Measurements from ENCODE around the gene CD72. TPM values are rescaled to one million over a fixed set of nuclear protein-coding genes. Genes with fewer than 3 reads are reported as not detected.

The CD72 gene
- total RNA-seq, 1 donor, result 2.9 TPM

DNA sequence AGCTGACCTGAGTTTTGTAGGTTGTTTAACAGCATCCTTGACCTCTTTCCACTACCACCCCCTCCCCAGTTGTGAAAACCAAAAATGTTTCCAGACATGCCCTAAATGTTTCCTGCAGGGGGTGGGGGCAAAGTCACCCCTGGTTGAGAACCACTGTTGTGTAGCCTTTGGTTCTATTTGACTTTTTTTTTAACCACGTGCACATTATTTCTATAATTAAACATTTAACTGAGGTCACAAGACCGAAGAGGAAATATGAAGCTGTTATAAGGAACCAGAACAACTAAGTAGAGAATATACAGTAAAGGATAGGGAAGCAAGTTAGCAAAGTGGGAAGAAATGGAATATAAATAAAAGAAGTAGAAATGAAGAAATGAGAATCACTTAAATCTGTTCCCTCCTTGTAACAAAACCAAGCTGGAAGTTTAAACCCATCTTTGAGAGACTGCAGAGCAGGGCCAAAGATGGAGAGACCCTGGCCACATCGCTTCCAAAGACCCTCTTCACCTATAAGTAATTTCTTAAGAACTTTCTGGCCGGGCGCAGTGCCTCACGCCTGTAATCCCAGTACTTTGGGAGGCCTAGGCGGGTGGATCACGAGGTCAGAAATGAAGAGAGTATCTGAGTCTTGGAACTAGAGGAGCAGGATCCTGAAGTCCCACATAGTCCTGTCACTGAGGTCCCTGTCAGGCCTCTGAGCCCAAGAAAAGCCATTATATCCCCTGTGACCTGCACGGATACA, 18.1 kb upstream of the CD72 start:
- no peaks in the 10 kb centered on the region for H3K79me2 ChIP-seq (ENCODE audit: insufficient read depth, low read length)
- no peak overlapping the region for H3K4me2 ChIP-seq (ENCODE audit: insufficient read depth, low read length)
- H4K20me1 ChIP-seq (ENCODE audit: insufficient read depth, low read length), result no peaks in the 10 kb centered on the region
- no peaks in the 10 kb centered on the region for H3K36me3 ChIP-seq (ENCODE audit: insufficient read depth, low read length)
- no peak overlapping the region for H3K4me3 ChIP-seq (ENCODE audit: insufficient read depth, low read length)
- TF ChIP-seq, protein P1, sequence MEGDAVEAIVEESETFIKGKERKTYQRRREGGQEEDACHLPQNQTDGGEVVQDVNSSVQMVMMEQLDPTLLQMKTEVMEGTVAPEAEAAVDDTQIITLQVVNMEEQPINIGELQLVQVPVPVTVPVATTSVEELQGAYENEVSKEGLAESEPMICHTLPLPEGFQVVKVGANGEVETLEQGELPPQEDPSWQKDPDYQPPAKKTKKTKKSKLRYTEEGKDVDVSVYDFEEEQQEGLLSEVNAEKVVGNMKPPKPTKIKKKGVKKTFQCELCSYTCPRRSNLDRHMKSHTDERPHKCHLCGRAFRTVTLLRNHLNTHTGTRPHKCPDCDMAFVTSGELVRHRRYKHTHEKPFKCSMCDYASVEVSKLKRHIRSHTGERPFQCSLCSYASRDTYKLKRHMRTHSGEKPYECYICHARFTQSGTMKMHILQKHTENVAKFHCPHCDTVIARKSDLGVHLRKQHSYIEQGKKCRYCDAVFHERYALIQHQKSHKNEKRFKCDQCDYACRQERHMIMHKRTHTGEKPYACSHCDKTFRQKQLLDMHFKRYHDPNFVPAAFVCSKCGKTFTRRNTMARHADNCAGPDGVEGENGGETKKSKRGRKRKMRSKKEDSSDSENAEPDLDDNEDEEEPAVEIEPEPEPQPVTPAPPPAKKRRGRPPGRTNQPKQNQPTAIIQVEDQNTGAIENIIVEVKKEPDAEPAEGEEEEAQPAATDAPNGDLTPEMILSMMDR (IDR thresholded peaks at IDR 0.05; ENCODE audit: extremely low read depth, low read depth, low read length), result no peak
- H3K27ac ChIP-seq (ENCODE audit: low read depth, low read length), result no peak overlapping the region
- no peaks in the 10 kb centered on the region for H3K27me3 ChIP-seq (ENCODE audit: insufficient read depth, low read length)
- no peak overlapping the region for H2AFZ ChIP-seq (ENCODE audit: low read length)
- H3K9me3 ChIP-seq (ENCODE audit: low read depth, low read length), result no peaks in the 10 kb centered on the region
- peaks cover 12% of the 10 kb centered on the region for H3K4me1 ChIP-seq (ENCODE audit: insufficient read depth, low read length)
- DNase-seq (ENCODE audit: insufficient read length, low spot score, missing footprints), result no peak

DNA sequence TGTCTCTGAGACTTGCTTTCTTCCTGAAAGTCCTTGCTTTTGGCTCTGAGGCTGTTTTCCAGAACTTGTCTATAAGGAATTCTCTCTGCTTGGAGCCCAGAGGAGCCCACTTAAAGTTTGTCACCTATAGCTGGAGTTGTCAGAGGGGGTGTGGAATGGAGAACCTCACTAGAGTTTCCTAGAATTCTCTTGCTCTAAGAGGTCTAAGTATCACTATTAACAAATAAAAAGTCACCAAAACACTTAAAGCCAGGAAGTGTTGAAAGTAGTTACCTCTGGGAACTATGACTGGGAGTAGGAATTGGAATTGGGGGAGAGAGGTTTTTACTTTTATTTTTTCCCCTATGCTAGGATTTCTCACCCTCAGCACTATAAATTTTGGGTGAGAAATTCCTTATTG, 17.5 kb upstream of the CD72 start:
- no peaks in the 10 kb centered on the region for H3K36me3 ChIP-seq (ENCODE audit: insufficient read depth, low read length)
- H4K20me1 ChIP-seq (ENCODE audit: insufficient read depth, low read length), result no peaks in the 10 kb centered on the region
- H3K4me2 ChIP-seq (ENCODE audit: insufficient read depth, low read length), result no peak overlapping the region
- TF ChIP-seq, protein P1 (IDR thresholded peaks at IDR 0.05; ENCODE audit: extremely low read depth, low read depth, low read length), result no peak
- no peaks in the 10 kb centered on the region for H3K27me3 ChIP-seq (ENCODE audit: insufficient read depth, low read length)
- H3K27ac ChIP-seq (ENCODE audit: low read depth, low read length), result no peak overlapping the region
- H3K4me1 ChIP-seq (ENCODE audit: insufficient read depth, low read length), result peaks cover 12% of the 10 kb centered on the region
- no peak for DNase-seq (ENCODE audit: insufficient read length, low spot score, missing footprints)
- H3K4me3 ChIP-seq (ENCODE audit: insufficient read depth, low read length), result no peak overlapping the region
- H3K79me2 ChIP-seq (ENCODE audit: insufficient read depth, low read length), result no peaks in the 10 kb centered on the region
- no peaks in the 10 kb centered on the region for H3K9me3 ChIP-seq (ENCODE audit: low read depth, low read length)
- peak overlapping the region; percentile 51 for H2AFZ ChIP-seq (ENCODE audit: low read length)

DNA sequence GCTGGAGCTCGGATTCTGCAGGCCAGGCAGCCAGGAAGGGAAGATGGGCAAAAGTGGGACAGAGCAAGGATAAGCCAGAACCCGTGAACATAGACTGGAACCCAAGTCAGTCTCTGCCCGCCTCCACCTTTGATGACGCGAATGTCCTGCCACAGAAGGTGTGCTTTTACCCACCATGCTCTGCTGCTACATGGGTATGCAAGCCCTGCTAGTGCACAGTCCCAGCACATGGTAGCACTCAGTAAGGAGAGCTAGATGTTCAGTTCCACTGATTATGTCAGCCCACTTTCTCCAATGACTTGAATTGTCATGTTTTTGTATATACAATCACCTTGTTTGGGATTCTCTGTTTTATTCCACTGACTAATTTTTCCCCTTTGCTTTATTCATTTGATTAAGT, 11.4 kb upstream of the CD72 start:
- H4K20me1 ChIP-seq (ENCODE audit: insufficient read depth, low read length), result no peaks in the 10 kb centered on the region
- H3K27me3 ChIP-seq (ENCODE audit: insufficient read depth, low read length), result no peaks in the 10 kb centered on the region

DNA sequence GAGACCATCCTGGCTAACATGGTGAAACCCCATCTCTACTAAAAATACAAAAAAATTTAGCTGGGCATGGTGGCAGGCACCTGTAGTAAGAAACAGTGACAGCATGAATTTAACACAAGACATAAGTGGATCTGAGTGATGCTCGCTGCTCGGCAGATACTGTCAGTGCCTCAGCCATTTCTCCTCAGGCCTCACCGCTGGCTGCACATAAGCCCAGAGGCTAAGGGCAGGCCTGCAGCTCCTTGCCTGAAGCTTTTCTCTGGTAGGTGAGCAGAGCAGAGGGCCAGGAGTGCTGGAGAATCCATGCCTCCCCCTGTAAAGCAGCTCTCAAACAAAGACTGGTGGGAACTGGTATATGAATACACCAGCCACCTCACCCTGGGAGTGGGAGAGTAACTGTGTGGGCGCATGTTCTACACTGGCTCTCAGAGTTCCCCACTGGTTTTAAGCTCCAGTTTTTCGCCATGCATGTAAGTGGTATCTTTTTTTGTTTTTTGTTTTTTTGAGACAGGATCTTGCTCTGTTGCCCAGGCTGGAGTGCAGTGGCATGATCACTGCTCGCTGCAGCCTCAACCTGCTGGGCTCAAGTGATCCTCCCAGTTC, 10.3 kb upstream of the CD72 start:
- Histone ChIP-seq H3K4me2 (ENCODE audit: insufficient read depth, low read length) (no peak overlapping the region), H3K4me1 (ENCODE audit: insufficient read depth, low read length) (no peaks in the 10 kb centered on the region), H3K27ac (ENCODE audit: low read depth, low read length) (no peak overlapping the region), H4K20me1 (ENCODE audit: insufficient read depth, low read length) (no peaks in the 10 kb centered on the region), H3K4me3 (ENCODE audit: insufficient read depth, low read length) (no peak overlapping the region), H3K36me3 (ENCODE audit: insufficient read depth, low read length) (no peaks in the 10 kb centered on the region), H3K9me3 (ENCODE audit: low read depth, low read length) (no peaks in the 10 kb centered on the region), H3K27me3 (ENCODE audit: insufficient read depth, low read length) (no peaks in the 10 kb centered on the region), H2AFZ (ENCODE audit: low read length) (no peak overlapping the region), H3K79me2 (ENCODE audit: insufficient read depth, low read length) (no peaks in the 10 kb centered on the region)
- DNase-seq (ENCODE audit: insufficient read length, low spot score, missing footprints), result no peak
- TF ChIP-seq, protein P1 (IDR thresholded peaks at IDR 0.05; ENCODE audit: extremely low read depth, low read depth, low read length), result no peak

More for the DNA sequence above, 11.4 kb upstream of the CD72 start:
- TF ChIP-seq, protein P1 (IDR thresholded peaks at IDR 0.05; ENCODE audit: extremely low read depth, low read depth, low read length), result no peak
- no peak for DNase-seq (ENCODE audit: insufficient read length, low spot score, missing footprints)
- Histone ChIP-seq H3K4me1 (ENCODE audit: insufficient read depth, low read length) (no peaks in the 10 kb centered on the region), H3K36me3 (ENCODE audit: insufficient read depth, low read length) (no peaks in the 10 kb centered on the region), H3K79me2 (ENCODE audit: insufficient read depth, low read length) (no peaks in the 10 kb centered on the region), H3K9me3 (ENCODE audit: low read depth, low read length) (no peaks in the 10 kb centered on the region), H2AFZ (ENCODE audit: low read length) (no peak overlapping the region), H3K27ac (ENCODE audit: low read depth, low read length) (no peak overlapping the region), H3K4me2 (ENCODE audit: insufficient read depth, low read length) (no peak overlapping the region), H3K4me3 (ENCODE audit: insufficient read depth, low read length) (no peak overlapping the region)

Data from osteoblast (primary cell).